Calu3 (cell line): ENCODE results near the gene FOXO3. TPM values are rescaled to one million over a fixed set of nuclear protein-coding genes. Genes with fewer than 3 reads are reported as not detected.
A peak's percentile ranks its signal among the peaks of the same experiment; 100 is the strongest.

Experiments used
- BruUV-seq: library from RNA; stranded (reverse); fragments of 400-500 nt; replicated peaks from 2 replicates; lab custom pipeline; 2021; lab: Mats Ljungman, UMichigan
- CTCF ChIA-PET: fragments of 300-600 bp; sonication (Branson Sonifier 250); formaldehyde crosslinking; loops from one replicate; lab custom pipeline; 2022; ENCODE audit warnings: antibody characterized with exemption; lab: Charles Lee
- DNase-seq: peaks from one replicate; pipeline ENCODE4 v3.0.0; 2022
- H3K27ac Mint-ChIP-seq: one replicate; pipeline ENCODE4 v1.8.0; 2022; ENCODE audit warnings: mixed read lengths; ENCODE audit not compliant: unreplicated experiment
- H3K27me3 Mint-ChIP-seq: one replicate; pipeline ENCODE4 v1.8.0; 2022; ENCODE audit warnings: mixed read lengths; ENCODE audit not compliant: unreplicated experiment
- H3K36me3 Mint-ChIP-seq: one replicate; pipeline ENCODE4 v1.8.0; 2022; ENCODE audit warnings: mild to moderate bottlenecking, moderate library complexity, mixed read lengths; ENCODE audit not compliant: insufficient read depth, unreplicated experiment
- H3K4me1 Mint-ChIP-seq: one replicate; pipeline ENCODE4 v1.8.0; 2022; ENCODE audit warnings: mild to moderate bottlenecking, low read depth, mixed read lengths; ENCODE audit not compliant: unreplicated experiment
- H3K4me3 Mint-ChIP-seq: one replicate; pipeline ENCODE4 v1.8.0; 2022; ENCODE audit warnings: mild to moderate bottlenecking, low read depth, moderate library complexity, mixed read lengths; ENCODE audit not compliant: unreplicated experiment
- H3K9me3 Mint-ChIP-seq: one replicate; pipeline ENCODE4 v1.8.0; 2022; ENCODE audit warnings: low read depth, mixed read lengths; ENCODE audit not compliant: unreplicated experiment
- CTCF ChIP-seq: fragments of 200-600 bp; IDR thresholded peaks from one replicate; pipeline ENCODE4 v1.8.0; 2022; ENCODE audit warnings: antibody characterized with exemption; ENCODE audit not compliant: unreplicated experiment
- intact Hi-C: fragments of 100-400 bp; cut with micrococcal nuclease; formaldehyde crosslinking; loops from one replicate; pipeline ENCODE4 v1.10.0; 2022; ENCODE audit not compliant: unreplicated experiment
- total RNA-seq: library from RNA; stranded (reverse); gene quantifications from 2 replicates; pipeline ENCODE4 v1.2.3, GENCODE V29; 2022

Gene FOXO3
- total RNA-seq, 1 experiment from 2014 or later, result 45.5 TPM

DNA sequence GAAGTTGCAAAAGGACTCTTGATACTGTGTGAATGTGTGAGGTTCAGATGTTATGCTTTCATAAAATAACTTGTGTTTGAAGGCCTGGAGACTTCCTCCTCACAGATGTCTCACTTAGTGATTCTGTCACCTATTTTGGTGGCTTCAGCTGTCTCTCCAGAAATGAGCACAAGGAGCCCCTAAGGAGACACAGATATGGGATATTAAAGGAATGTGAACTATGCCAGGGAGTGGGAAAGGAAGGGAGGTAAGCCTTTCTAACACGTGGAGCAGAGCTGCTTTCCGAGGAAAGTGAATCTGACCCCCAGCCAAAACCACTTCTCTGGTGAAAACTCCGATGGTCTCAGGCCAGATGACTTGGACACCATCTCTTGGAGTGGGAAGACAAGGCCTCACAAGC, 10.5 kb upstream of the FOXO3 start:
- CTCF ChIA-PET, result interaction anchor here (0.7 kb wide), 1 partner anchor 96 kb away, joined by 3 read pairs; no protein-coding TSS in a partner anchor
- Mint-ChIP-seq H3K27ac (no peak overlapping the region), H3K4me3 (no peak overlapping the region), H3K27me3 (no peaks in the 10 kb centered on the region), H3K4me1 (no peaks in the 10 kb centered on the region), H3K36me3 (no peaks in the 10 kb centered on the region), H3K9me3 (no peaks in the 10 kb centered on the region)
- TF ChIP-seq CTCF, result no peak
- DNase-seq, result no peak
- BruUV-seq, result no TSS peak
- intact Hi-C loops, result no loop called here

GRCh38 chr6:108555399-108556052, 5.2 kb upstream of the FOXO3 start:
- H3K27me3 Mint-ChIP-seq, result no peaks in the 10 kb centered on the region
- H3K27ac Mint-ChIP-seq, result no peak overlapping the region
- H3K4me3 Mint-ChIP-seq, result no peak overlapping the region
- no TSS peak for BruUV-seq
- no peaks in the 10 kb centered on the region for H3K9me3 Mint-ChIP-seq
- CTCF ChIA-PET, result no interaction called here
- no peak for TF ChIP-seq CTCF
- H3K36me3 Mint-ChIP-seq, result peaks cover 38% of the 10 kb centered on the region
- intact Hi-C loops, result no loop called here
- no peak for DNase-seq
- H3K4me1 Mint-ChIP-seq, result no peaks in the 10 kb centered on the region

DNA sequence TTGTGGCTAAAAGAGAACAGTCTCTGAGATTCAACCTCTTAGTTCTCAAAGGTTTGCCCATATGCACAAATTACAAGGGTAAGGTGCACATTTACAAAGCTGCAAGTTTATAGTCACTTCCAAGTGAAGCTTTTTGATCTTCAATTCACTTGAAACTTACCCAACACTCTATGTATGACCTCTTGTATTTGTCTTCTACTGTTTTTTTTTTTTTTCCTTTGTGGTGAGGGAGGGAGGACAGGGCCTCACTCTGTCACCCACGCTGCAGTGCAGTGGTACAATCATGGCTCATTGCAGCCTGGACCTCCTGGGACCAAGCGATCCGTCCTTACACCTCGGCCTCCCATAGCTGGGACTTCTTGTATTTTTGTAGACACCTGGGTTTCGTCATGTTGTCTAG, 4.5 kb upstream of the FOXO3 start:
- CTCF ChIA-PET, result no interaction called here
- Mint-ChIP-seq H3K36me3 (peaks cover 45% of the 10 kb centered on the region), H3K27me3 (no peaks in the 10 kb centered on the region), H3K9me3 (no peaks in the 10 kb centered on the region), H3K4me1 (no peaks in the 10 kb centered on the region), H3K4me3 (no peak overlapping the region), H3K27ac (no peak overlapping the region)
- no peak for DNase-seq
- BruUV-seq, result no TSS peak
- intact Hi-C loops, result no loop called here
- no peak for TF ChIP-seq CTCF

GRCh38 chr6:108556866-108557493, 3.7 kb upstream of the FOXO3 start:
- H3K9me3 Mint-ChIP-seq, result no peaks in the 10 kb centered on the region
- no peak overlapping the region for H3K27ac Mint-ChIP-seq
- H3K4me1 Mint-ChIP-seq, result no peaks in the 10 kb centered on the region
- intact Hi-C loops, result no loop called here
- H3K4me3 Mint-ChIP-seq, result peak overlapping the region; percentile 94
- H3K36me3 Mint-ChIP-seq, result peaks cover 51% of the 10 kb centered on the region
- no peaks in the 10 kb centered on the region for H3K27me3 Mint-ChIP-seq
- TF ChIP-seq CTCF, result no peak
- no TSS peak for BruUV-seq
- DNase-seq, result no peak
- CTCF ChIA-PET, result interaction anchor here (1.5 kb wide), 1 partner anchor 241 kb away, joined by 3 read pairs; no protein-coding TSS in a partner anchor
